Dendritic cell treated with granulocyte-macrophage colony-stimulating factor and Interleukin-4, amounts not matched to agents 40 ng/mL and 50 ng/mL, for 4 days (primary cell): Measurements from ENCODE around the gene EPRS1.
"Not testable (repeated sequence)": the region's sequence is repeated elsewhere in the genome, so short reads cannot be mapped to it uniquely, and the experiment has no call there.

ENCODE experiments used
- H3K27ac Mint-ChIP-seq: one replicate; pipeline ENCODE4 v1.8.0; 2022; ENCODE audit warnings: mild to moderate bottlenecking, mixed read lengths
- H3K27me3 Mint-ChIP-seq: one replicate; pipeline ENCODE4 v1.8.0; 2022; ENCODE audit warnings: mild to moderate bottlenecking, mixed read lengths
- H3K36me3 Mint-ChIP-seq: one replicate; pipeline ENCODE4 v1.8.0; 2022; ENCODE audit warnings: low read depth, mixed read lengths
- H3K4me1 Mint-ChIP-seq: one replicate; pipeline ENCODE4 v1.8.0; 2022; ENCODE audit warnings: low read depth, mixed read lengths
- H3K4me3 Mint-ChIP-seq: one replicate; pipeline ENCODE4 v1.8.0; 2022; ENCODE audit warnings: mild to moderate bottlenecking, moderate library complexity, mixed read lengths
- H3K9me3 Mint-ChIP-seq: one replicate; pipeline ENCODE4 v1.8.0; 2022; ENCODE audit warnings: mixed read lengths
- intact Hi-C: fragments of 100-400 bp; cut with micrococcal nuclease; formaldehyde crosslinking; loops from one replicate; pipeline ENCODE4 v1.15.0; 2022

The EPRS1 gene

GRCh38 chr1:220046052-220046930 is at the start of gene EPRS1:
Gene EPRS1 (minus strand): TSS chr1:220046505. CDS start chr1:220046388, 117 bp downstream.
- H3K27ac Mint-ChIP-seq: peak within 1 kb of the TSS; percentile 90
- H3K36me3 Mint-ChIP-seq: peaks cover 32% of the 10 kb centered on the region
- intact Hi-C loops: loop anchor here (1.0 to 2.0 kb wide), 2 partner anchors 43 to 48 kb away; partner anchors contain the start of genes BPNT1 and IARS2
- H3K9me3 Mint-ChIP-seq: no peaks in the 10 kb centered on the region
- no peaks in the 10 kb centered on the region for H3K27me3 Mint-ChIP-seq
- peak within 1 kb of the TSS; percentile 92 for H3K4me3 Mint-ChIP-seq
- peaks cover 20% of the 10 kb centered on the region for H3K4me1 Mint-ChIP-seq

GRCh38 chr1:220094016-220094911 is 48.0 kb upstream of the EPRS1 start, which contains the start of gene IARS2:
Gene IARS2 (plus strand): TSS chr1:220094132. CDS start chr1:220094217, 85 bp downstream.
- Mint-ChIP-seq H3K9me3 (no peaks in the 10 kb centered on the region), H3K4me3 (peak within 1 kb of the TSS; percentile 78), H3K36me3 (peaks cover 40% of the 10 kb centered on the region), H3K4me1 (peaks cover 12% of the 10 kb centered on the region), H3K27me3 (no peaks in the 10 kb centered on the region), H3K27ac (peak within 1 kb of the TSS; percentile 63)
- intact Hi-C loops: loop anchor here (1.0 to 5.0 kb wide), 2 partner anchors 48 to 178 kb away; partner anchors contain the start of genes EPRS1 and RAB3GAP2

- Mint-ChIP-seq H3K4me3 (no peak overlapping the region), H3K27ac (peak overlapping the region; percentile 63), H3K27me3 (no peaks in the 10 kb centered on the region), H3K4me1 (peaks cover 17% of the 10 kb centered on the region), H3K36me3 (peaks cover 38% of the 10 kb centered on the region), H3K9me3 (no peaks in the 10 kb centered on the region)
- intact Hi-C loops: loop anchor here (1.0 to 5.0 kb wide), 2 partner anchors 47 to 179 kb away; partner anchors contain the start of genes EPRS1 and RAB3GAP2
Observed at GRCh38 chr1:220093361-220094015, 47.2 kb upstream of the EPRS1 start.

GRCh38 chr1:220092694-220093093 is 46.4 kb upstream of the EPRS1 start:
- H3K9me3 Mint-ChIP-seq: no peaks in the 10 kb centered on the region
- H3K4me1 Mint-ChIP-seq: peaks cover 17% of the 10 kb centered on the region
- intact Hi-C loops: loop anchor here (5.0 kb wide), 1 partner anchor 180 kb away; the partner anchor contains the start of gene RAB3GAP2
- H3K27me3 Mint-ChIP-seq: no peaks in the 10 kb centered on the region
- no peak overlapping the region for H3K4me3 Mint-ChIP-seq
- H3K36me3 Mint-ChIP-seq: peaks cover 30% of the 10 kb centered on the region
- no peak overlapping the region for H3K27ac Mint-ChIP-seq

- peaks cover 7% of the 10 kb centered on the region for H3K36me3 Mint-ChIP-seq
- H3K4me1 Mint-ChIP-seq: peaks cover 6% of the 10 kb centered on the region
- intact Hi-C loops: loop anchor here (2.0 to 5.0 kb wide), 2 partner anchors 43 to 182 kb away; partner anchors contain the start of genes EPRS1 and RAB3GAP2
- H3K9me3 Mint-ChIP-seq: no peaks in the 10 kb centered on the region
- H3K27ac Mint-ChIP-seq: peak within 1 kb of the TSS; percentile 85
- H3K27me3 Mint-ChIP-seq: no peaks in the 10 kb centered on the region
- H3K4me3 Mint-ChIP-seq: peak within 1 kb of the TSS; percentile 97
Observed at GRCh38 chr1:220089650-220090556, 43.6 kb upstream of the EPRS1 start, which contains the start of gene BPNT1. Gene BPNT1 (minus strand): TSS chr1:220089788. CDS start chr1:220079846, 9,942 bp downstream.

GRCh38 chr1:220086261-220086686 is 40.0 kb upstream of the EPRS1 start:
- H3K27ac Mint-ChIP-seq, intact Hi-C loops, H3K27me3 Mint-ChIP-seq, H3K9me3 Mint-ChIP-seq, H3K4me3 Mint-ChIP-seq: not testable (repeated sequence)
- H3K4me1 Mint-ChIP-seq: peaks cover 15% of the 10 kb centered on the region
- H3K36me3 Mint-ChIP-seq: peaks cover 17% of the 10 kb centered on the region

- intact Hi-C loops: no loop called here
- Mint-ChIP-seq H3K27me3 (no peaks in the 10 kb centered on the region), H3K9me3 (no peaks in the 10 kb centered on the region), H3K36me3 (peaks cover 22% of the 10 kb centered on the region), H3K4me3 (no peak overlapping the region), H3K27ac (no peak overlapping the region), H3K4me1 (peaks cover 15% of the 10 kb centered on the region)
Observed at GRCh38 chr1:220084460-220084859, 38.2 kb upstream of the EPRS1 start.

GRCh38 chr1:220077887-220078286 is 31.6 kb upstream of the EPRS1 start:
- no peaks in the 10 kb centered on the region for H3K9me3 Mint-ChIP-seq
- no peaks in the 10 kb centered on the region for H3K4me1 Mint-ChIP-seq
- intact Hi-C loops: no loop called here
- H3K36me3 Mint-ChIP-seq: peaks cover 30% of the 10 kb centered on the region
- H3K4me3 Mint-ChIP-seq: no peak overlapping the region
- no peak overlapping the region for H3K27ac Mint-ChIP-seq
- H3K27me3 Mint-ChIP-seq: no peaks in the 10 kb centered on the region

GRCh38 chr1:220076861-220077762 is 30.8 kb upstream of the EPRS1 start:
- Mint-ChIP-seq H3K9me3 (no peaks in the 10 kb centered on the region), H3K27me3 (no peaks in the 10 kb centered on the region), H3K36me3 (peaks cover 38% of the 10 kb centered on the region), H3K27ac (no peak overlapping the region), H3K4me3 (no peak overlapping the region), H3K4me1 (no peaks in the 10 kb centered on the region)
- intact Hi-C loops: no loop called here

- Mint-ChIP-seq H3K36me3 (peaks cover 55% of the 10 kb centered on the region), H3K27me3 (no peaks in the 10 kb centered on the region), H3K4me1 (no peaks in the 10 kb centered on the region), H3K9me3 (no peaks in the 10 kb centered on the region), H3K4me3 (no peak overlapping the region), H3K27ac (no peak overlapping the region)
- intact Hi-C loops: no loop called here
Observed at GRCh38 chr1:220067269-220068204, 21.2 kb upstream of the EPRS1 start.

GRCh38 chr1:220062629-220063028 is 16.3 kb upstream of the EPRS1 start:
- no peak overlapping the region for H3K27ac Mint-ChIP-seq
- no peaks in the 10 kb centered on the region for H3K9me3 Mint-ChIP-seq
- peaks cover 65% of the 10 kb centered on the region for H3K36me3 Mint-ChIP-seq
- intact Hi-C loops: no loop called here
- no peak overlapping the region for H3K4me3 Mint-ChIP-seq
- no peaks in the 10 kb centered on the region for H3K27me3 Mint-ChIP-seq
- no peaks in the 10 kb centered on the region for H3K4me1 Mint-ChIP-seq
